GM20000 (cell line): ENCODE results near the gene DNAH17.

Experiments used
- DNase-seq: peaks from one replicate; pipeline ENCODE4 v3.0.0; 2012; ENCODE audit warnings: low spot score
- TF ChIP-seq, protein P1 (sequence below): IDR thresholded peaks from 2 replicates; pipeline ENCODE4 v1.5.1; 2012; ENCODE audit warnings: mild to moderate bottlenecking, control low read depth; ENCODE audit errors: extremely low read depth, missing control alignments

Gene DNAH17

DNA sequence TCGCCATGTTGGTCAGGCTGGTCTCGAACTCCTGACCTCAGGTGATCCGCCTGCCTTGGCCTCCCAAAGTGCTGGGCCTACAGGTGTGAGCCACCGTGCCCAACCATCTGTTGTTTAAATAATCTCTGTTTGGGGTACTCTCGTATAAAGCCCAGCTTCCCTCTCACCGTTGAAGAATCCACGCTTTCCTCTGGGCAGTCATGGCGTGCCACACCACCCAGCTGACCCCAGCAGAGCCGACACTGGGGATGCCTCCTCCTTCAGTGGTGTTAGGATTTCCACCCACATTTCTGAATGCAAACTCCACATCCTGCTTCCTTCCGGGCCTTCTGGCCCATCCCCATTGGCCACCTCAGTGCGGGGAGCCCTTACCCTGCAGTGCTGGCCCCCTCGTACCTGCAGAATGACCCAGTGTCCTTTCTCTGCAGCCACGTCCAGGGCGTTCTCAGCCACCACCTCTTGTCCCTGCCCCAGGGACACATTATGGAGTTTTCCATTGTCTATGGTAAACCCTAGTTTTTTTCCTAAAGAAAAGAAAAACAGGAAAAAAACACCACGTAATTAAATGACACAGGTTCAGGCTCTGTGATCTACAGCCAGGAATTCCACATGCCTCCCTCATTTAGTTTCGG lies 138.4 kb downstream of the DNAH17 start:
- TF ChIP-seq, protein P1, sequence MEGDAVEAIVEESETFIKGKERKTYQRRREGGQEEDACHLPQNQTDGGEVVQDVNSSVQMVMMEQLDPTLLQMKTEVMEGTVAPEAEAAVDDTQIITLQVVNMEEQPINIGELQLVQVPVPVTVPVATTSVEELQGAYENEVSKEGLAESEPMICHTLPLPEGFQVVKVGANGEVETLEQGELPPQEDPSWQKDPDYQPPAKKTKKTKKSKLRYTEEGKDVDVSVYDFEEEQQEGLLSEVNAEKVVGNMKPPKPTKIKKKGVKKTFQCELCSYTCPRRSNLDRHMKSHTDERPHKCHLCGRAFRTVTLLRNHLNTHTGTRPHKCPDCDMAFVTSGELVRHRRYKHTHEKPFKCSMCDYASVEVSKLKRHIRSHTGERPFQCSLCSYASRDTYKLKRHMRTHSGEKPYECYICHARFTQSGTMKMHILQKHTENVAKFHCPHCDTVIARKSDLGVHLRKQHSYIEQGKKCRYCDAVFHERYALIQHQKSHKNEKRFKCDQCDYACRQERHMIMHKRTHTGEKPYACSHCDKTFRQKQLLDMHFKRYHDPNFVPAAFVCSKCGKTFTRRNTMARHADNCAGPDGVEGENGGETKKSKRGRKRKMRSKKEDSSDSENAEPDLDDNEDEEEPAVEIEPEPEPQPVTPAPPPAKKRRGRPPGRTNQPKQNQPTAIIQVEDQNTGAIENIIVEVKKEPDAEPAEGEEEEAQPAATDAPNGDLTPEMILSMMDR, result no peak
- DNase-seq, result no peak

DNA sequence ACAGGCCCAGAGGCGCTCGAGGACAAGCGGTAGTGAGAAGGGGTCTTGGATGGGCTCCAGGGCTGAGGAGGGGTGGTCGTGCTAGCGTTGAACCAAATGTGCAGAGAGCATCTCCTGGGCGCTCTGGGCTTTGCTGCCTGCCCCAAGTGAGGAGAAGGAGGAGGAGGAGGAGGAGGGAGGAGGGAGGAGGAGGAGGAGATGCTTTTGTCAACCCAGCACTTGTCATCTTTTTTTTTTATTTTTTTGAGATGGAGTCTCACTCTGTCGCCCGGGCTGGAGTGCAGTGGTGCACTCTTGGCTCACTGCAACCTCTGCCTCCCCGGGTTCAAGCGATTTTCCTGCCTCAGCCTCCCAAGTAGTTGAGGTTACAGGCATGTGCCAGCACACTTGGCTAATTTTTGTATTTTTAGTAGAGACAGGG lies 138.9 kb downstream of the DNAH17 start:
- DNase-seq, result no peak
- TF ChIP-seq, protein P1, result no peak

DNA sequence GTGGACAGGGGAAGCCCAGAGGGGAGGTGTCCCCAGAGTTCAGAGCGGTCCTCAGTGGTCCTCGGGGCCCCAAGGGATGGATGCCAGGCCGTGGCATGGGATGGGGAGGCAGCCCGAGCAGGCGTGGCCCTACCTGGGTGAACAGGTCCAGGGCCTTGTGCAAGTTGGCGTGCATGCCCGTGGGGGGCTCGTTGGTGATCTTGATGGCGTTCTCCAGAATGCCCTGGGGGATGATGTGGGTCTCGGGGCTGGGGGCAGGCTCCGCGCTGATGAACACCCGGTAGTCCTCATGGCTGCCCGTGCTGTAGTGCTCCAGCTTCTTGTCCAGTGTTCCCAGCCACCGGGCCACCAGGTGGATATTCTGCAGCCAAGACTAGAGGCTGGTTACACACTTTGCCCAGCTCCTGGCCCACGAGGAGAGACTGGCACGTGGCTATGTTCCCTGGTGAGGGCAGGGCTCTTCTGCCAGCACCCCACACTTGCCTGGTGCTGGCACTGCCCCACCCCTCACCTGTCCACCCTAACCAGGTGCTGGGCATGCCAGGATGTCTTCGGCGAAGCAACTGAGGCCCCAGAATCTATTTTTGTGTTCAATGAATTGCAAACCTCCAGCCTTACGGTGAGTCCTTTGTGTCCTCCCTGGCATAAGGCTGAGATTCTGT lies 139.6 kb downstream of the DNAH17 start:
- TF ChIP-seq, protein P1, result no peak
- no peak for DNase-seq

DNA sequence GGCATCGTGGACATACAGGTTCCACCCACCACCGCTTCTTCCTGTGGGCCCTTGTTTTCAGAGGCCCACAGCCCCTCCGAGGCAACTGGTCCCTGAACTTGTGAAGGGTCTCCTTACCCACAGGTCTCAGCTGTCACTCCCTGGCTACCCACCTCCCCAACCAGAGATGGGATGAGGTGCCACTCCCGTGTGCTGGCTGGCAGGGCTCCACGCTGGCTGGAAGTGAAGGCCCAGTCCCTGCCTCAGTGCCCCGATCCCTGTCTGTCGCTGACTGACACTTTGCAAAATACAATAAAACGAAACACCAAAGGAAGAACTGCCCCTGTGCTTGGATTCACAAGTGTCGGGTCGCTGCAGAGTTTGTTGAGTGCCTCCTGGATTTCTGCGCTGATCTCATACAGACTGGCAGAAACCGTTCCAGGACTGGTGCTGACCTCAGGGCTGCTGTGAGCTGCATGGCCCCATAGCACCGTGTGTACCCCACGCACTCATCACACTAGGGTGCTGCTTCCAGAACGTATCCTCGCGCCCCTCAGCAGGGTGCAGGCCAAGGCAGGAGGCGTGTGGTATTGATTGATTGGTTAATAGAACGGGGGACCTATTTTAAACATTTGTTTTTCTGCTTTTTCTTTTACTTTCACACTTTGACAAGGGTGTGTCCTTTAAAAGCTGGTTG lies 141.7 kb downstream of the DNAH17 start:
- no peak for DNase-seq
- TF ChIP-seq, protein P1, result no peak

DNA sequence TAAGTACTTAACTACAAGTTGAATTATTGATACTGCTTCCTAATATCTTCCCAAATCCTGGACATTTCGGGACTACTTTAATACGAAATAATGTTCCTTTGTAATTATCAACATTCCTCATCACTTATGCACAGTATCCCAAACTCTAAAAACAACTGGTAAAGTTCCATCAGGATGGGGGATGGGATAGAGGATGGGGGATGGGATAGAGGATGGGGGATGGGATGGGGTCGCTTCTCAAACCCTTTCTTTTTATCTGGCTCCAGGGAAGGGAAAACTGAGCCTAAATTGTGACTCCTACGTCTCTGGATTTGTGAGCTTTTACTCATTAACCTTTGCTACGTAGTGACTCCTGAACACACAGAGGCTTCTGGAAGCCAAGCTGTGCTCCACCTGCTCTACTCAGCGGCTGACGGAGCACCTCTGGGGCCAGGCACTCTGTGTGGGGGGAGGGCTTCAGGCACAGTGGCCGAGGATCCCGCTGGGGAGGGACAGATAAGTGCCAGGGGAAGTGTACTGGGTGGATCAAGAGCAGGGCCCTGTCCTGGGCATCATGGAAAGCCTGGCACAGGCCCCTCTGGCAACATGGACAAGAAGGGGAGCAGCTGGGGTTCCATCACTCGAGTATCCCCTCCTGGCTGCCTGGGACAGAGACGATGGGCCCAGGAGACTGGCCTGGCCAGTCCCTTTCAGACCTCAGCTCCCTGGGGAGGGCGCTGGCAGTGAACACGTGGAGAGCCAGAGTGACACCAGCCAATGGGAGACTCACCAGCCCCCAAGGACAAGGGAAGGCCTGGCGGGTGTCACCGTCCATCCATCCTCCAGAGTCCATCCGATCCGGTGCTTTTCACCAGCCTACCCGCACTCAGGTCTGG lies 142.5 kb downstream of the DNAH17 start:
- no peak for DNase-seq
- TF ChIP-seq, protein P1, result no peak

DNA sequence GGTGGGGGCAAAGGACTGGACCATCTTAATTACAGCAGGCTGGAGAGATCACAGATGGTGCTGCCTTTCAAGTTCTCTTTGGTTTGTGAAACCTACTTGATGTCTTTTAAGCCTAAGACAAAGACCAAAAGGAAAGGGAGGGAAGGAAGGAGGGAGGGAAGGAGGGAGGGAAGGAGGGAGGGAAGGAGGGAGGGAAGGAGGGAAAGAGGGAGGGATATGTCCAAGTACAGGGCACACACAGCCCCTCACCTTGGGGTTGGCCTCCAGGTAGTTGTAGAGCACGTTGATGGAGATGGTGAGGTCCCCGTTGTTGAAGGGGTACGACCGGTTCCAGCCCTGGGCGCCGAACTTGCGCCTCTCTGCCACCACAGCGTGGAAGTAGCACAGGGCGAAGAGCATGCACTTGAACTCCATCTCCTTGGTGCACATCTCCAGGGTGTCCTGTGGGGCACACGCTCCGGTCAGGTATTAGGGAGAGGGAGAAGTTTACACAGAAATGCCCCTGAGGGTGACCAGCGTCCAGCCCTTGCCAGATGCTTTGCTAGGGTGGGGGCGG lies 143.3 kb downstream of the DNAH17 start:
- TF ChIP-seq, protein P1, result no peak
- DNase-seq, result no peak
